Measurements from ENCODE around the gene FAM184A. TPM values are rescaled to one million over a fixed set of nuclear protein-coding genes. Genes with fewer than 3 reads are reported as not detected.

The FAM184A gene
- total RNA-seq, 1 donor from 2014 or later, result 2.3 TPM

- DNase-seq (ENCODE audit: low spot score), result no peak
Measured at GRCh38 chr6:119060255-119060907, 18.1 kb downstream of the FAM184A start.

GRCh38 chr6:119055069-119055468 is 23.4 kb downstream of the FAM184A start:
- no peak for DNase-seq (ENCODE audit: low spot score)

GRCh38 chr6:119052987-119053386 is 25.5 kb downstream of the FAM184A start:
- DNase-seq (ENCODE audit: low spot score), result no peak

- DNase-seq (ENCODE audit: low spot score), result no peak
Measured at GRCh38 chr6:119052292-119052889, 26.1 kb downstream of the FAM184A start.

- no peak for DNase-seq (ENCODE audit: low spot score)
Measured at GRCh38 chr6:119044255-119044654, 34.2 kb downstream of the FAM184A start.

- no peak for DNase-seq (ENCODE audit: low spot score)
Measured at GRCh38 chr6:119043783-119044182, 34.7 kb downstream of the FAM184A start.

GRCh38 chr6:119043265-119043664 is 35.2 kb downstream of the FAM184A start:
- no peak for DNase-seq (ENCODE audit: low spot score)

- no peak for DNase-seq (ENCODE audit: low spot score)
Measured at GRCh38 chr6:119040636-119041035, 37.8 kb downstream of the FAM184A start.

- DNase-seq (ENCODE audit: low spot score), result no peak
Measured at GRCh38 chr6:119040229-119040628, 38.2 kb downstream of the FAM184A start.

- no peak for DNase-seq (ENCODE audit: low spot score)
Measured at GRCh38 chr6:119037941-119038623, 40.4 kb downstream of the FAM184A start.

- no peak for DNase-seq (ENCODE audit: low spot score)
Measured at GRCh38 chr6:119037264-119037663, 41.2 kb downstream of the FAM184A start.

- no peak for DNase-seq (ENCODE audit: low spot score)
Measured at GRCh38 chr6:119036081-119036480, 42.4 kb downstream of the FAM184A start.

- DNase-seq (ENCODE audit: low spot score), result no peak
Measured at GRCh38 chr6:119035459-119035858, 43.0 kb downstream of the FAM184A start.

GRCh38 chr6:119034827-119035458 is 43.5 kb downstream of the FAM184A start:
- no peak for DNase-seq (ENCODE audit: low spot score)

- DNase-seq (ENCODE audit: low spot score), result no peak
Measured at GRCh38 chr6:119032428-119032827, 46.0 kb downstream of the FAM184A start.

- DNase-seq (ENCODE audit: low spot score), result no peak
Measured at GRCh38 chr6:119030759-119031158, 47.7 kb downstream of the FAM184A start.

GRCh38 chr6:119028091-119028490 is 50.4 kb downstream of the FAM184A start:
- DNase-seq (ENCODE audit: low spot score), result no peak

GRCh38 chr6:119027465-119027864 is 51.0 kb downstream of the FAM184A start:
- no peak for DNase-seq (ENCODE audit: low spot score)

GRCh38 chr6:119026822-119027221 is 51.6 kb downstream of the FAM184A start:
- DNase-seq (ENCODE audit: low spot score), result no peak

- no peak for DNase-seq (ENCODE audit: low spot score)
Measured at GRCh38 chr6:119025793-119026192, 52.7 kb downstream of the FAM184A start.

- no peak for DNase-seq (ENCODE audit: low spot score)
Measured at GRCh38 chr6:119024111-119024510, 54.4 kb downstream of the FAM184A start.

GRCh38 chr6:119022796-119023195 is 55.7 kb downstream of the FAM184A start:
- no peak for DNase-seq (ENCODE audit: low spot score)
